Forelimb muscle (tissue), 1 donor: ENCODE data around the gene UBR4. TPM values are rescaled to one million over a fixed set of nuclear protein-coding genes. Genes with fewer than 3 reads are reported as not detected.

ENCODE experiments used
- DNase-seq: peaks from one replicate; pipeline ENCODE4 v3.0.0-alpha.2; 2013; ENCODE audit warnings: low read depth
- polyA plus RNA-seq: library from polyadenylated mRNA; unstranded; fragments of 120-200 nt; gene quantifications from one replicate; pipeline ENCODE4 v1.2.1, GENCODE V29; 2013; ENCODE audit not compliant: insufficient read length

UBR4 gene
- polyA plus RNA-seq, 1 donor: 71.2 TPM

GRCh38 chr1:19073311-19074186 lies 136.5 kb downstream of the UBR4 start:
- no peak for DNase-seq

GRCh38 chr1:19072285-19072981 lies 137.6 kb downstream of the UBR4 start:
- no peak for DNase-seq

GRCh38 chr1:19071674-19072281 lies 138.3 kb downstream of the UBR4 start:
- DNase-seq: no peak

- no peak for DNase-seq
Measured at GRCh38 chr1:19070891-19071621, 139.0 kb downstream of the UBR4 start.

GRCh38 chr1:19070197-19070651 lies 139.8 kb downstream of the UBR4 start:
- no peak for DNase-seq

GRCh38 chr1:19068639-19069276 lies 141.3 kb downstream of the UBR4 start:
- no peak for DNase-seq

- DNase-seq: no peak
Measured at GRCh38 chr1:19067912-19068638, 142.0 kb downstream of the UBR4 start.

GRCh38 chr1:19067182-19067911 lies 142.7 kb downstream of the UBR4 start:
- DNase-seq: no peak

GRCh38 chr1:19066874-19067181 lies 143.2 kb downstream of the UBR4 start:
- no peak for DNase-seq

GRCh38 chr1:19066248-19066873 lies 143.7 kb downstream of the UBR4 start:
- DNase-seq: no peak

- no peak for DNase-seq
Measured at GRCh38 chr1:19065526-19066247, 144.4 kb downstream of the UBR4 start.

GRCh38 chr1:19064906-19065450 lies 145.1 kb downstream of the UBR4 start:
- DNase-seq: no peak

- DNase-seq: no peak
Measured at GRCh38 chr1:19063122-19063521, 146.9 kb downstream of the UBR4 start.

GRCh38 chr1:19062258-19063029 lies 147.6 kb downstream of the UBR4 start:
- DNase-seq: no peak

GRCh38 chr1:19061798-19062197 lies 148.3 kb downstream of the UBR4 start:
- DNase-seq: no peak

GRCh38 chr1:19061343-19061742 lies 148.7 kb downstream of the UBR4 start:
- no peak for DNase-seq

- DNase-seq: no peak
Measured at GRCh38 chr1:19059773-19060172, 150.3 kb downstream of the UBR4 start.

GRCh38 chr1:19058476-19058797 lies 151.6 kb downstream of the UBR4 start:
- DNase-seq: no peak
